HEK293 (cell line): Measurements from ENCODE around the gene OR4X1.

Source experiments
- CTCF ChIA-PET: fragments of 350-600 bp; formaldehyde crosslinking; extraction: SDS; loops from one replicate; lab custom pipeline; 2021; ENCODE audit warnings: antibody characterized with exemption; lab: Yijun Ruan, JAX
- POLR2A ChIA-PET: fragments of 300-600 bp; formaldehyde crosslinking; extraction: SDS; loops from one replicate; lab custom pipeline; 2020; ENCODE audit warnings: antibody characterized with exemption, inconsistent platforms; lab: Yijun Ruan, JAX
- H3K27ac ChIP-seq: fragments of 200-500 bp; sonication (Bioruptor generic); 2 replicates; pipeline ENCODE4 v1.5.1; 2014; ENCODE audit warnings: low read depth, low read length, control low read depth, inconsistent platforms; ENCODE audit errors: extremely low read depth
- H3K36me3 ChIP-seq, 2 experiments: fragments of 200-500 bp in 1 of 2; sonication (Bioruptor generic) in 1 of 2; 1 replicate in 1 of 2; 2 replicates in 1 of 2; pipeline ENCODE4 v1.5.1; 2014 to 2017; ENCODE audit warnings: inconsistent platforms in 2 of 2, low read length in 2 of 2; ENCODE audit not compliant: control insufficient read depth in 2 of 2, insufficient read depth in 1 of 2
- H3K4me1 ChIP-seq: fragments of 200-500 bp; sonication (Bioruptor generic); 2 replicates; pipeline ENCODE4 v1.5.1; 2014; ENCODE audit warnings: mild to moderate bottlenecking, low read length, inconsistent platforms; ENCODE audit not compliant: control insufficient read depth, insufficient read depth
- H3K4me3 ChIP-seq: 2 replicates; pipeline ENCODE4 v1.5.1; 2011; ENCODE audit warnings: low read depth, mild to moderate bottlenecking, control low read depth, low read length, moderate library complexity
- H3K9me3 ChIP-seq: fragments of 200-500 bp; sonication (Bioruptor generic); 2 replicates; pipeline ENCODE4 v1.5.1; 2014; ENCODE audit warnings: low read depth, low read length, inconsistent platforms; ENCODE audit not compliant: control insufficient read depth, insufficient read depth
- ATF2 ChIP-seq: fragments of 450-650 bp; formaldehyde crosslinking; IDR thresholded peaks from 2 replicates; pipeline ENCODE4 v1.5.1; 2016; ENCODE audit warnings: missing biosample characterization, missing genetic modification characterization, low read depth
- BCL6B ChIP-seq: fragments of 450-650 bp; formaldehyde crosslinking; IDR thresholded peaks from 2 replicates; pipeline ENCODE4 v1.5.1; 2017; ENCODE audit warnings: missing biosample characterization, missing genetic modification characterization
- EGR2 ChIP-seq: fragments of 450-650 bp; formaldehyde crosslinking; IDR thresholded peaks from 2 replicates; pipeline ENCODE4 v1.5.1; 2016; ENCODE audit warnings: low read depth, missing biosample characterization, missing genetic modification characterization
- GLI2 ChIP-seq: fragments of 450-650 bp; formaldehyde crosslinking; IDR thresholded peaks from 2 replicates; pipeline ENCODE4; 2017; ENCODE audit warnings: missing biosample characterization, missing genetic modification characterization, low read depth, borderline replicate concordance
- KLF10 ChIP-seq: fragments of 450-650 bp; IDR thresholded peaks from 2 replicates; pipeline ENCODE4 v1.5.1; 2018; ENCODE audit warnings: missing biosample characterization, mild to moderate bottlenecking, missing genetic modification characterization
- KLF17 ChIP-seq: fragments of 450-650 bp; formaldehyde crosslinking; IDR thresholded peaks from 2 replicates; pipeline ENCODE4 v1.5.1; 2016; ENCODE audit warnings: missing biosample characterization, missing genetic modification characterization
- OSR2 ChIP-seq: fragments of 450-650 bp; formaldehyde crosslinking; IDR thresholded peaks from 2 replicates; pipeline ENCODE4 v1.5.1; 2016; ENCODE audit warnings: missing biosample characterization, missing genetic modification characterization
- YY1 ChIP-seq: fragments of 450-650 bp; formaldehyde crosslinking; IDR thresholded peaks from 2 replicates; pipeline ENCODE4 v1.5.1; 2018; ENCODE audit warnings: missing biosample characterization, missing genetic modification characterization
- ZBTB20 ChIP-seq: fragments of 450-650 bp; formaldehyde crosslinking; IDR thresholded peaks from 2 replicates; pipeline ENCODE4 v1.5.1; 2016; ENCODE audit warnings: missing biosample characterization, missing genetic modification characterization
- ZFP3 ChIP-seq: fragments of 450-650 bp; formaldehyde crosslinking; IDR thresholded peaks from 2 replicates; pipeline ENCODE4 v1.5.1; 2016; ENCODE audit warnings: low read depth, missing biosample characterization, missing genetic modification characterization
- ZNF133 ChIP-seq: fragments of 450-650 bp; formaldehyde crosslinking; IDR thresholded peaks from 2 replicates; pipeline ENCODE4 v1.5.1; 2016; ENCODE audit warnings: missing biosample characterization, missing genetic modification characterization
- ZNF138 ChIP-seq: fragments of 450-650 bp; formaldehyde crosslinking; IDR thresholded peaks from 2 replicates; pipeline ENCODE4 v1.5.1; 2016; ENCODE audit warnings: missing biosample characterization, missing genetic modification characterization, borderline replicate concordance
- ZNF202 ChIP-seq: fragments of 450-650 bp; formaldehyde crosslinking; IDR thresholded peaks from 2 replicates; pipeline ENCODE4 v1.5.1; 2016; ENCODE audit warnings: missing biosample characterization, missing genetic modification characterization, borderline replicate concordance
- ZNF211 ChIP-seq: fragments of 450-650 bp; formaldehyde crosslinking; IDR thresholded peaks from 2 replicates; pipeline ENCODE4 v1.5.1; 2016; ENCODE audit warnings: low read depth, missing biosample characterization, missing genetic modification characterization
- ZNF449 ChIP-seq: fragments of 450-650 bp; formaldehyde crosslinking; IDR thresholded peaks from 2 replicates; pipeline ENCODE4 v1.5.1; 2017; ENCODE audit warnings: missing biosample characterization, mild to moderate bottlenecking, missing genetic modification characterization, moderate library complexity
- ZNF510 ChIP-seq: fragments of 450-650 bp; formaldehyde crosslinking; IDR thresholded peaks from 2 replicates; pipeline ENCODE4 v1.5.1; 2018; ENCODE audit warnings: mild to moderate bottlenecking, missing genetic modification characterization, missing biosample characterization; ENCODE audit not compliant: insufficient replicate concordance
- ZNF530 ChIP-seq: fragments of 450-650 bp; formaldehyde crosslinking; IDR thresholded peaks from 2 replicates; pipeline ENCODE4 v1.5.1; 2016; ENCODE audit warnings: low read depth, missing biosample characterization, missing genetic modification characterization
- ZNF626 ChIP-seq: fragments of 450-650 bp; sonication (Bioruptor Pico); formaldehyde crosslinking; IDR thresholded peaks from 2 replicates; pipeline ENCODE4 v1.5.1; 2018; ENCODE audit warnings: missing biosample characterization, missing genetic modification characterization, inconsistent platforms
- ZNF670 ChIP-seq: fragments of 450-650 bp; formaldehyde crosslinking; IDR thresholded peaks from 2 replicates; pipeline ENCODE4 v1.5.1; 2016; ENCODE audit warnings: missing biosample characterization, missing genetic modification characterization, low read depth
- ZNF692 ChIP-seq: fragments of 450-650 bp; formaldehyde crosslinking; IDR thresholded peaks from 2 replicates; pipeline ENCODE4 v1.5.1; 2016; ENCODE audit warnings: missing biosample characterization, missing genetic modification characterization
- ZNF791 ChIP-seq: fragments of 450-650 bp; formaldehyde crosslinking; IDR thresholded peaks from 2 replicates; pipeline ENCODE4 v1.5.1; 2016; ENCODE audit warnings: missing biosample characterization, missing genetic modification characterization
- ZSCAN23 ChIP-seq: fragments of 450-650 bp; formaldehyde crosslinking; IDR thresholded peaks from 2 replicates; pipeline ENCODE4 v1.5.1; 2016; ENCODE audit warnings: missing biosample characterization, missing genetic modification characterization

Gene OR4X1

GRCh38 chr11:48263423-48263911 lies at the start of gene OR4X1:
TSS of gene OR4X1 (plus strand) at chr11:48263861. CDS start at chr11:48263861, 0 bp downstream.
- H3K27ac ChIP-seq, result no peak within 1 kb of the TSS
- no peak for TF ChIP-seq OSR2
- TF ChIP-seq ATF2, result no peak
- TF ChIP-seq GLI2, result no peak
- TF ChIP-seq ZNF138 (tag by site-specific recombination), result no peak
- no peak for TF ChIP-seq ZNF692 (tag by site-specific recombination)
- TF ChIP-seq ZNF211 (tag by site-specific recombination), result no peak
- no peak for TF ChIP-seq ZFP3 (tag by site-specific recombination)
- no peak for TF ChIP-seq KLF17 (tag by site-specific recombination)
- no peak for TF ChIP-seq ZNF791 (tag by site-specific recombination)
- no peak for TF ChIP-seq BCL6B (tag by site-specific recombination)
- TF ChIP-seq ZNF449 (tag by site-specific recombination), result no peak
- TF ChIP-seq ZNF133 (tag by site-specific recombination), result no peak
- TF ChIP-seq ZNF510 (tag by site-specific recombination), result no peak
- no peak for TF ChIP-seq YY1 (tag by site-specific recombination)
- no peak for TF ChIP-seq ZBTB20
- TF ChIP-seq EGR2 (tag by site-specific recombination), result no peak
- TF ChIP-seq KLF10 (tag by site-specific recombination), result no peak
- TF ChIP-seq ZSCAN23 (tag by site-specific recombination), result no peak
- no peak for TF ChIP-seq ZNF530 (tag by site-specific recombination)
- no peak for TF ChIP-seq ZNF202 (tag by site-specific recombination)
- ChIA-PET CTCF (interaction anchor here (0.9 kb wide), 1 partner anchor 44 kb away, joined by 3 read pairs; no protein-coding TSS in a partner anchor), POLR2A (no interaction called here)
- H3K9me3 ChIP-seq, result no peaks in the 10 kb centered on the region
- no peaks in the 10 kb centered on the region for H3K36me3 ChIP-seq
- H3K4me1 ChIP-seq, result no peaks in the 10 kb centered on the region
- no peak within 1 kb of the TSS for H3K4me3 ChIP-seq

- Histone ChIP-seq H3K4me1 (no peaks in the 10 kb centered on the region), H3K4me3 (no peak within 1 kb of the TSS), H3K27ac (no peak within 1 kb of the TSS), H3K9me3 (no peaks in the 10 kb centered on the region), H3K36me3 (no peaks in the 10 kb centered on the region)
- POLR2A ChIA-PET, result no interaction called here
- no peak for TF ChIP-seq ZNF626 (tag by site-specific recombination)
- TF ChIP-seq KLF17 (tag by site-specific recombination), result no peak
- TF ChIP-seq ZNF670 (tag by site-specific recombination), result no peak
- no peak for TF ChIP-seq ZNF791 (tag by site-specific recombination)
- TF ChIP-seq, all 188 proteins: peak for 0
- CTCF ChIA-PET, result no interaction called here
These were observed 47.2 kb upstream of the OR4X1 start, which contains the start of gene OR4B1 for GRCh38 chr11:48216510-48216909. TSS of gene OR4B1 (plus strand) at chr11:48216810. CDS start at chr11:48216810, 0 bp downstream.
